ENCODE measurements around the gene IL11RA. TPM values are rescaled to one million over a fixed set of nuclear protein-coding genes. Genes with fewer than 3 reads are reported as not detected.

The IL11RA gene
- total RNA-seq, 2 experiments from 2014 or later: 18.3 to 21.3 TPM

GRCh38 chr9:34701769-34702736 is 50.1 kb downstream of the IL11RA start:
- DNase-seq (peak; percentile 91), ATAC-seq (peak; percentile 85)
- Mint-ChIP-seq H3K27me3 (peaks cover 8% of the 10 kb centered on the region), H3K4me1 (peaks cover 7% of the 10 kb centered on the region), H3K9me3 (ENCODE audit: low read depth) (no peaks in the 10 kb centered on the region), H3K36me3 (ENCODE audit: low read depth) (no peaks in the 10 kb centered on the region), H3K4me3 (peak overlapping the region; percentile 72), H3K27ac (peak overlapping the region; percentile 58)
- intact Hi-C loops (cut with DNase I, micrococcal nuclease): loop anchor here (1.0 to 5.0 kb wide), 8 partner anchors 18 to 394 kb away; partner anchors contain the start of genes RPP25L (in 2 of the 2), DNAJB5 (in 1 of the 2), GALT (in 1 of the 2) and PIGO (in 1 of the 2)
- POLR2A ChIA-PET: interaction anchor here (0.7 kb wide), 1 partner anchor 19 kb away, joined by 3 read pairs; no protein-coding TSS in a partner anchor
- CTCF ChIA-PET: interaction anchor here (0.5 to 5.2 kb wide), 42 partner anchors 10 to 870 kb away, joined by 3 to 26 read pairs (median 4); partner anchors contain the start of genes CCL19, ENHO, GALT and RPP25L

- H3K27me3 Mint-ChIP-seq: no peaks in the 10 kb centered on the region
- H3K4me1 Mint-ChIP-seq: peaks cover under 1% of the 10 kb centered on the region
- intact Hi-C loops (cut with DNase I, micrococcal nuclease): no loop called here
- H3K9me3 Mint-ChIP-seq (ENCODE audit: low read depth): no peaks in the 10 kb centered on the region
- POLR2A ChIA-PET: no interaction called here
- H3K27ac Mint-ChIP-seq: no peak overlapping the region
- H3K36me3 Mint-ChIP-seq (ENCODE audit: low read depth): no peaks in the 10 kb centered on the region
- CTCF ChIA-PET: no interaction called here
- H3K4me3 Mint-ChIP-seq: no peak overlapping the region
- no peak for DNase-seq
- no peak for ATAC-seq
Measured at GRCh38 chr9:34707130-34707529, 55.1 kb downstream of the IL11RA start.

- ChIA-PET CTCF (interaction anchor here (0.5 to 2.4 kb wide), 3 partner anchors 9 to 65 kb away, joined by 3 to 7 read pairs (median 3); no protein-coding TSS in a partner anchor), POLR2A (no interaction called here)
- Mint-ChIP-seq H3K27ac (no peak overlapping the region), H3K9me3 (ENCODE audit: low read depth) (no peaks in the 10 kb centered on the region), H3K36me3 (ENCODE audit: low read depth) (no peaks in the 10 kb centered on the region), H3K4me1 (no peaks in the 10 kb centered on the region), H3K27me3 (peaks cover 5% of the 10 kb centered on the region), H3K4me3 (no peak overlapping the region)
- intact Hi-C loops (cut with DNase I, micrococcal nuclease): no loop called here
- ATAC-seq (no peak), DNase-seq (no peak)
Measured at GRCh38 chr9:34709196-34709978, 57.4 kb downstream of the IL11RA start.

GRCh38 chr9:34710023-34710422 is 58.0 kb downstream of the IL11RA start, which contains the start of gene CCL21:
TSS of gene CCL21 (minus strand) at chr9:34710136. CDS start at chr9:34710066, 70 bp downstream.
- Mint-ChIP-seq H3K4me3 (no peak within 1 kb of the TSS), H3K9me3 (ENCODE audit: low read depth) (no peaks in the 10 kb centered on the region), H3K4me1 (no peaks in the 10 kb centered on the region), H3K27me3 (peaks cover 8% of the 10 kb centered on the region), H3K36me3 (ENCODE audit: low read depth) (no peaks in the 10 kb centered on the region), H3K27ac (no peak within 1 kb of the TSS)
- ChIA-PET POLR2A (no interaction called here), CTCF (interaction anchor here (0.8 to 2.4 kb wide), 2 partner anchors 9 to 12 kb away, joined by 3 to 7 read pairs; no protein-coding TSS in a partner anchor)
- intact Hi-C loops (cut with DNase I, micrococcal nuclease): no loop called here
- DNase-seq (no peak), ATAC-seq (no peak)

Other genes starting within 250 kb of the IL11RA start
- 10 to 100 TPM in 1 of 2 experiments, 1 to 10 TPM in 1; 9.7 to 12.9 TPM for gene FAM219A, start 193.6 kb upstream of the IL11RA start, total RNA-seq
- gene DNAI1, start 193.4 kb upstream of the IL11RA start, total RNA-seq: under 1 TPM in 1 of 2 experiments, not detected in 1; 0.34 TPM
- not detected for gene ENHO, start 129.2 kb upstream of the IL11RA start, total RNA-seq
- not detected for gene CNTFR, start 62.5 kb upstream of the IL11RA start, total RNA-seq
- gene RPP25L, start 40.1 kb upstream of the IL11RA start, total RNA-seq: 10 to 100 TPM; 29.3 to 35.2 TPM
- 10 to 100 TPM; 65.9 to 68.4 TPM for gene DCTN3, start 31.7 kb upstream of the IL11RA start, total RNA-seq
- under 1 TPM; 0.66 to 0.76 TPM for gene ARID3C, start 23.1 kb upstream of the IL11RA start, total RNA-seq
- 10 to 100 TPM; 63.6 to 68.0 TPM for gene SIGMAR1, start 14.4 kb upstream of the IL11RA start, total RNA-seq
- gene GALT, start 5.5 kb upstream of the IL11RA start, total RNA-seq: 10 to 100 TPM; 45.1 to 53.9 TPM
- under 1 TPM in 1 of 2 experiments, not detected in 1; 0.23 TPM for gene CCL27, start 10.5 kb downstream of the IL11RA start, total RNA-seq
- under 1 TPM; 0.30 to 0.66 TPM for gene CCL19, start 39.1 kb downstream of the IL11RA start, total RNA-seq
- not detected for gene CCL21, start 58.0 kb downstream of the IL11RA start, total RNA-seq

All from activated CD4-positive, alpha-beta T cell treated with anti-CD3 and anti-CD28 coated beads for 36 hours (primary cell).